DND-41 (cell line): Measurements from ENCODE around the gene ATG9B.

Experiments
- CTCF ChIP-seq: IDR thresholded peaks from 2 replicates; pipeline ENCODE4 v1.5.1; 2012; ENCODE audit warnings: borderline replicate concordance, low read length, moderate library complexity, mild to moderate bottlenecking; ENCODE audit not compliant: poor library complexity, severe bottlenecking; ENCODE audit errors: extremely low read depth
- EZH2 ChIP-seq: IDR thresholded peaks from 3 replicates; pipeline ENCODE4 v1.6.1; 2012; ENCODE audit warnings: borderline replicate concordance, low read depth, mild to moderate bottlenecking, moderate library complexity, low read length, inconsistent platforms; ENCODE audit not compliant: severe bottlenecking

GRCh38 chr7:151024435-151025056 lies at the start of gene ATG9B:
- TF ChIP-seq CTCF = no peak
- TF ChIP-seq EZH2 = no peak
